Retinal pigment epithelial cell (primary cell): Measurements from ENCODE around the gene LCN2.
A peak's percentile ranks its signal among the peaks of the same experiment; 100 is the strongest.

Experiments
- DNase-seq: peaks from one replicate; pipeline ENCODE4 v3.0.0-alpha.2; 2010; ENCODE audit warnings: low read depth
- H3K4me3 ChIP-seq: 2 replicates; pipeline ENCODE4 v1.5.1; 2011; ENCODE audit warnings: mild to moderate bottlenecking, low read length, control low read depth, moderate library complexity
- CTCF ChIP-seq: conservative IDR thresholded peaks from 2 replicates; pipeline ENCODE4 v1.5.1; 2011; ENCODE audit warnings: low read depth, low read length, control low read depth, inconsistent platforms

LCN2 gene

GRCh38 chr9:128188209-128188608 is 39.0 kb downstream of the LCN2 start:
- TF ChIP-seq CTCF = no peak
- H3K4me3 ChIP-seq = no peak overlapping the region
- no peak for DNase-seq

GRCh38 chr9:128190013-128190412 is 40.8 kb downstream of the LCN2 start:
- no peak for TF ChIP-seq CTCF
- H3K4me3 ChIP-seq = no peak overlapping the region
- no peak for DNase-seq

- peak overlapping the region; percentile 73 for H3K4me3 ChIP-seq
- DNase-seq = no peak
- TF ChIP-seq CTCF = no peak
Observed at GRCh38 chr9:128190516-128191405, 41.5 kb downstream of the LCN2 start.

- peak; percentile 63 for TF ChIP-seq CTCF
- H3K4me3 ChIP-seq = peak within 1 kb of the TSS; percentile 73
- DNase-seq = peak; percentile 36
Observed at GRCh38 chr9:128191406-128192046, 42.3 kb downstream of the LCN2 start, which contains the start of gene CIZ1. Gene CIZ1, minus strand, starts transcription at chr9:128191572. Its CDS starts 715 bp downstream, at chr9:128190857.

- TF ChIP-seq CTCF = no peak
- peak overlapping the region; percentile 21 for H3K4me3 ChIP-seq
- peak; percentile 90 for DNase-seq
Observed at GRCh38 chr9:128192601-128193371, 43.5 kb downstream of the LCN2 start.

GRCh38 chr9:128193469-128194096 is 44.3 kb downstream of the LCN2 start:
- TF ChIP-seq CTCF = no peak
- no peak for DNase-seq
- H3K4me3 ChIP-seq = no peak overlapping the region
